AG04449 (cell line): ENCODE results near the gene TMOD2.

Experiments
- CTCF ChIA-PET: fragments of 350-600 bp; formaldehyde crosslinking; extraction: SDS; loops from one replicate; lab custom pipeline; 2021; ENCODE audit warnings: antibody characterized with exemption; lab: Yijun Ruan, JAX
- POLR2A ChIA-PET: fragments of 400-600, 350-600 bp; formaldehyde crosslinking; extraction: SDS; loops from one replicate; lab custom pipeline; 2020; ENCODE audit warnings: antibody characterized with exemption, inconsistent platforms; lab: Yijun Ruan, JAX
- DNase-seq: peaks from one replicate; pipeline ENCODE4 v3.0.0-alpha.2; 2010; ENCODE audit warnings: low read depth, low spot score
- H3K4me3 ChIP-seq: 2 replicates; pipeline ENCODE4 v1.5.1; 2011; ENCODE audit warnings: low read depth, mild to moderate bottlenecking, control low read depth, low read length
- CTCF ChIP-seq: IDR thresholded peaks from one replicate; pipeline ENCODE4 v1.5.1; 2011; ENCODE audit warnings: mild to moderate bottlenecking, moderate library complexity, low read length, control low read depth, inconsistent platforms; ENCODE audit not compliant: insufficient read depth; ENCODE audit errors: missing control alignments

Gene TMOD2

GRCh38 chr15:51724199-51724598 is 27.2 kb upstream of the TMOD2 start:
- TF ChIP-seq CTCF, result no peak
- CTCF ChIA-PET, result interaction anchor here (3.6 kb wide), 1 partner anchor 52 kb away, joined by 10 read pairs; no protein-coding TSS in a partner anchor
- POLR2A ChIA-PET, result no interaction called here
- no peak for DNase-seq
- no peak overlapping the region for H3K4me3 ChIP-seq

- ChIA-PET POLR2A (no interaction called here), CTCF (interaction anchor here (3.6 kb wide), 1 partner anchor 52 kb away, joined by 10 read pairs; no protein-coding TSS in a partner anchor)
- H3K4me3 ChIP-seq, result no peak overlapping the region
- TF ChIP-seq CTCF, result no peak
- DNase-seq, result no peak
Observed at GRCh38 chr15:51724673-51725072, 26.7 kb upstream of the TMOD2 start.

DNA sequence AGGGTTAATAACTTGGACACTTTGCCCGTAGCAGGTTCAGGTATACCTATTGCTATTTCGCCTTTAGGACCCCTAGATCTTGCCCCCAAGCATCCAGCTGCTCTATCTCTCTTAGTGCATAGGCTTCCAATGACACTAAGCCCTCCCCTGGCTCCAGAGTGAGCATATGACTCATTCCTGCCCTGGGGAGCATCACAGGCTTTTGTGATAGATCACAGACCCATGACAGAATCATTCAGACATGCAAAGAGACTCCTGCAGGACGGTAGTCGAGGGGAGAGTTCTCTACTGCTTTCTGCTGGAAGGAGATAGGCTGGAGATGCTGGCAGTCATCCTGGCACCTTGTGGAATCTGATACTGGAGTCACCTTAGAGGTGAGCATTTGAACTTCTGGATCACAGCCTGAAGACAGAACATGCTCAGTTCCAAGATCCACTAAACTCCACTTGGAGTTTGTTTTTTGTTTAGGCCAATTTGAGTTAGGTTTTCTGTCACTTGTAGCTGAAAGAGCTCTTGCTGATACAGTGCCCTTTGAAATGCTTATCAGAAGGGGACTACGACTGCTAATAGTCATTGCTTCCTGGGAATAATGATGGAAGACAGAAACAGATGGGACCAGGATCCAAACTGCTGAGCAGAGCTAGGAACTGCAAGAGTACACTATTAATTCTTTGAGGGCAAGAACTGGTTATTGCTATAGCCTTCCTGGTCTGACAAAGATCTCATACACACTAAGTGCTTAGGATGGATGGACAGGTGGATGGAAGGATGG is 24.9 kb upstream of the TMOD2 start:
- TF ChIP-seq CTCF, result no peak
- no peak overlapping the region for H3K4me3 ChIP-seq
- peak; percentile 56 for DNase-seq
- ChIA-PET CTCF (interaction anchor here (1.0 kb wide), 1 partner anchor 10 kb away, joined by 3 read pairs; no protein-coding TSS in a partner anchor), POLR2A (interaction anchor here (0.7 kb wide), 1 partner anchor 104 kb away, joined by 4 read pairs; the partner anchor contains the start of gene DMXL2)

- peak; percentile 34 for TF ChIP-seq CTCF
- no peak for DNase-seq
- no peak overlapping the region for H3K4me3 ChIP-seq
- ChIA-PET POLR2A (no interaction called here), CTCF (no interaction called here)
Observed at GRCh38 chr15:51727141-51727897, 24.1 kb upstream of the TMOD2 start.

- no peak for TF ChIP-seq CTCF
- DNase-seq, result peak; percentile 47
- CTCF ChIA-PET, result interaction anchor here (0.9 to 3.0 kb wide), 4 partner anchors 24 to 82 kb away, joined by 3 to 13 read pairs (median 8); no protein-coding TSS in a partner anchor
- H3K4me3 ChIP-seq, result no peak overlapping the region
- POLR2A ChIA-PET, result no interaction called here
Observed at GRCh38 chr15:51731549-51732267, 19.7 kb upstream of the TMOD2 start.
